Ishikawa (cell line): ENCODE measurements around the gene EPHB4.

Source experiments
- CEBPB ChIP-seq: IDR thresholded peaks from 2 replicates; pipeline ENCODE4 v1.6.1; 2012
- EP300 ChIP-seq: IDR thresholded peaks from 2 replicates; pipeline ENCODE4 v1.6.1; 2012; ENCODE audit warnings: borderline replicate concordance
- REST ChIP-seq: IDR thresholded peaks from 2 replicates; pipeline ENCODE4 v1.6.1; 2012; ENCODE audit warnings: low read depth, mild to moderate bottlenecking
- YY1 ChIP-seq: IDR thresholded peaks from 2 replicates; pipeline ENCODE4 v1.6.1; 2012; ENCODE audit warnings: low read depth

GRCh38 chr7:100794741-100795140 lies 32.6 kb downstream of the EPHB4 start:
- TF ChIP-seq EP300 (no peak), CEBPB (no peak), REST (no peak), YY1 (no peak)
